ENCODE data around the gene MAP9. TPM values are rescaled to one million over a fixed set of nuclear protein-coding genes. Genes with fewer than 3 reads are reported as not detected.

Gene MAP9
- polyA plus RNA-seq, 1 experiment, result 3.3 TPM

Small RNA genes within 50 kb of the gene (small RNA-seq; reads per million reads assigned to genes)
- gene AC097467.4 (ENCODE audit: insufficient read length, low read depth, low replicate concordance) (not detected), gene YWHAEP4 (ENCODE audit: insufficient read length, low read depth, low replicate concordance) (not detected)

Other genes with a start within 250 kb of the MAP9 start
- not detected in 2 replicates for gene NPY2R, start 168.3 kb downstream of the MAP9 start, polyA plus RNA-seq (2011; rRNA removed)

Measured in BJ (cell line).